HTR-8/SVneo (cell line): Measurements from ENCODE around the gene PACSIN1.
"Not testable (repeated sequence)": the region's sequence is repeated elsewhere in the genome, so short reads cannot be mapped to it uniquely, and the experiment has no call there.

Experiments used
- DNase-seq: peaks from one replicate; pipeline ENCODE4 v3.0.0; 2011; ENCODE audit warnings: low spot score, mixed read lengths; ENCODE audit not compliant: insufficient read length
- FAIRE-seq: peaks from 2 replicates; lab custom pipeline; 2011; peaks lifted over from hg19 to GRCh38; lab: Jason Lieb, UNC

PACSIN1 gene

GRCh38 chr6:34484391-34484790 is 18.5 kb downstream of the PACSIN1 start:
- no peak for FAIRE-seq
- DNase-seq: no peak

GRCh38 chr6:34484899-34485298 is 19.0 kb downstream of the PACSIN1 start:
- no peak for DNase-seq

GRCh38 chr6:34485321-34486060 is 19.6 kb downstream of the PACSIN1 start:
- no peak for DNase-seq
- FAIRE-seq: no peak

More at GRCh38 chr6:34484899-34485298, 19.0 kb downstream of the PACSIN1 start:
- no peak for FAIRE-seq

DNA sequence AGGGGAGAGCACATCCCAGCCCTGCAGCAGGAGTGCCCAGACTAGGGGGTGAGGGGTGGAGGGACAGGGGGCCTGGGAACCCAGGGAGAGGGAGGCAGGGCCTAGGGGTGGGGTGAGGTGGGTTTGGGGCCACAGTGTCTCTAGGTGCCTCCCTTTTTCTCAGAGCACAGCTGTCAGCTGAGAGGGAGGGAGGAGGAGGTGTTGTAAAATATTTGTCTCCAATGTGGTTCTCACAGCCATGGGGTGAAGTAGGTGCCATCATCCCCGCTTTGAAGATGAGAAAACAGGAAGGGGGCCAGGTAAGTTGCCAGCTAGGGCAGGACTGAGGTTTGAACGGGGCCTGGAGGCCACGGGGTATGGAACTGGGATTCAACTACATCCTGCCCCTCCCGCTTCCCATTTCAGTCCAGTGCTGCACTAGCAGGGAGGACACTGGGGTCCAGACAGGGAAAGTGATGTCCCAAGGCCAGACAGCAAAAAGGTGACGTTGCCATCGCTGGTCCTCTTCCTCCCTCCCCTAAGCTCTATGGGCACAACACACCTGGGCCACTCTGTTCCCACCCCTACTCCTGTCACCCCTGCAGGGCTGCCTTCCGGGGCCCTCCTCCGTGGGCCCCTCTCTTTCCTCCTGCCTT is 20.3 kb downstream of the PACSIN1 start:
- FAIRE-seq (no peak), DNase-seq (no peak)

- DNase-seq, FAIRE-seq: not testable (repeated sequence)
Observed at GRCh38 chr6:34486886-34487285, 21.0 kb downstream of the PACSIN1 start.

DNA sequence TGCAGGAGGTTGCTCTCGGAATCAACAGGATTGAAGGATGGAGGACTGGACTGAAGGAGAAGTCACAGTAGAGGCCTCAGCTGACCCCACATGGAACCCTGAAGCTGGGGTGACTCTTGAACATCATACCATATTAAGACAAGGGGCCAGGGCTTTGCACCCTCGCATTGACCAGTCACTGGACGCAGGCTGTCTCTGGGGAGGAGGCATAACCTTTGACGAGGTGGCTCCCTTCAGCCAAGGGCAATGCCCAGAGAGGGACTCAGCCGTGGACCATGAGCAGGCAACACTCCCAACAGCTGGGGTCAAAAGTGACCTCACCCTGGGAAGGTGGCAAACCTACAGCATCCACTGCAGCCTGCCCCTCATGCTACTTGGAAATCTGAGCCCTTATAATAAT is 21.7 kb downstream of the PACSIN1 start:
- FAIRE-seq (peak; percentile 42), DNase-seq (no peak)

GRCh38 chr6:34489207-34489805 is 23.4 kb downstream of the PACSIN1 start:
- DNase-seq (no peak), FAIRE-seq (no peak)

- DNase-seq: no peak
- no peak for FAIRE-seq
Observed at GRCh38 chr6:34490390-34491090, 24.7 kb downstream of the PACSIN1 start.

DNA sequence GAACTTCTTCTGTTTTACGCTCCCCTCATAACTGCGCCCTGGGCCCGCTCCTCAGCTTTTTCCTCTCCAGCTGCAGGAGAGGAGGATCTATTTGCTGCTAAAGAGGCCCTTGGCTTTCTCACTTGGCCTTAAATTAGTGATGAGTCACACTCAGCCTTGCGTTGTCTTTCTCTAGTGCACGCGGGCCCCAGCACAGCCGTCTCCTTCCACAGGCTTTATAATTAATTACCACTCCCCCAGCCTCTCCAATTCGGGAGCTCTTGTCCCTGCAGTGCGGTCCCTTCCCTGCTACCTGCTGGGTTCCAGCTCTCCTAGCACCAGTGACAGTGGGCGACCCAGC is 25.2 kb downstream of the PACSIN1 start:
- FAIRE-seq (no peak), DNase-seq (no peak)

DNA sequence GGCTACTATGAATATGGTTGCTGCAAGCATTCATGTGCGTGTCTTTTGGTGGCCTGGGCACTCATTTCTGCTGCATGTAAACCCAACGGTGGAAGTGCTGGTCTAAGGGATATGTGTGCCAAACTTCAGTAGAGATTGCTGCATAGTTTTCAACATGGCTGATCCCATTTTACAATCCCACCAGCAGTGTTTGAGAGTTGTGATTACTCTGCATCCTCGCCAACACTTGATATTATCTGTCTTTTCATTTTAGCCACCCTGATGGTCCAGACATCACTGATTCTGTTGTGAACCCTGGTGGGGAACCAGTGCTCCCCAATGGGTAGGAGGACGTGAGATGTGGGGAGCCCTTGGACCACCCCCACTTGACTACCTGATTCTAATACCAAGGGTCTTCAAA is 27.5 kb downstream of the PACSIN1 start:
- no peak for FAIRE-seq
- DNase-seq: no peak

DNA sequence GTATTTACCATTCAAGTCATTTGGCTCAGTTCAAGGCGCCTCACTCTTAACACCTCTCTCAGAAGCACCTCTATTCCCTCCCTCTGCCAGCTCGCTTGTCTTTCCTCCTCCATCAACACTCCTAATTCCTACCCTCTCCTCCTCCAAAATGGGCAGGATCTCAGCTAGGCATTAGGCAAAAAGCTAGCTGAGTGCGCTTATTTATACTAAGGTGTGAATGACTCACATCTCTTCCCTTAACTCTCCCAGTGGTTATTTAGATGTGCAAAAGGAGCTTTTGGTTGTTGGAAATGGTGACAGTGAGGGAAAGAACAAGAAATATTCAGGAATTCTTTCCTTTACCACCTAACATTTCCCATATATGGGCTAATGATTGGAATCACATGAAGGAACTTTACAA is 29.1 kb downstream of the PACSIN1 start:
- DNase-seq (no peak), FAIRE-seq (no peak)

DNA sequence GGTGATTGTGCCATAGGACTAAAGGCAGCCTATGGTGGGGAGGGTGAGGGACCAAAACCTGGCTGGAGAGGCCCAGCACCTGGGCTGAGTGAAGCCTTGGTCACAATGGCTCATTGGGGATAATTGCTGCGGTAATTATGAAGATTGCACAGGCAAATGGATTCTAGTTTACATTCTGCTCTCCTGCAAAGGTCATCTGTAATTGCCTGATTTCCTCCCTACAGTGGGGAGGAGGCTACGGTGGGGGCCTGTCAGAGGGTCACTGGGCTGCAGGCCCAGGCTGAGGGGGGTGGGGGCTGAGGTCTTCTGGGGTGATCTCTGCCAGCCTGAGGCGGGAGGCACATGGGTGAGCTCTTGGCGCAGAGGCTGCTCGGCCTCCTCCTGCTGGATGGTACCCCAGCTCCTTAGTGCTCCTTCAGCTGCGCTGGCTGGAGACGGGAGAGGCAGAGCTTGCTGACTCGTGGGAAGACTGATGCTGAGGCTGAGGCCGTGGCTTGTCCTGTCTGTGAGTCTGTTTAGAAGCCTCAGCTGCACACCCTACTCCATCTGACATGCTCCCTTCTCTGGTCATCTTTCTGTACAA is 30.3 kb downstream of the PACSIN1 start:
- FAIRE-seq (no peak), DNase-seq (no peak)

DNA sequence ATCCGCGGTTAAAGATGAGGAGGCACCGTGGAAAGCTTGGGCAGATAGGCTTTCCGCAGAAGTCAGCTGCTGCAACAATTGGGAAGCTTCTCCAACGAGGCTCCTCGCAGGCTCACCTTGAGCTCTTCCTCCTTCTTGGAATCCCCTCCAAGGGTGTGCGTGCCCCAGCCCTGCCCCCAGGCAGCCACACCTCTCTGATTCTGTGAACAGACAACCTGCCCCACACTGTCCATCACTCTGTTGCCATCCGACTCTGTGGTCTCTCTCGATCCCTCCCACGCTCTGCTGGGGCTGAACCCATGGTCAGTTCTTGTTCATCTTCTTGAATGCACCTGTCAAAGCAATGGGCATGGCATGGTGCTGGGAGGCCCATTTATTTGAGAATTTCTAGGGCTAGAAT is 31.5 kb downstream of the PACSIN1 start:
- FAIRE-seq: no peak
- no peak for DNase-seq

DNA sequence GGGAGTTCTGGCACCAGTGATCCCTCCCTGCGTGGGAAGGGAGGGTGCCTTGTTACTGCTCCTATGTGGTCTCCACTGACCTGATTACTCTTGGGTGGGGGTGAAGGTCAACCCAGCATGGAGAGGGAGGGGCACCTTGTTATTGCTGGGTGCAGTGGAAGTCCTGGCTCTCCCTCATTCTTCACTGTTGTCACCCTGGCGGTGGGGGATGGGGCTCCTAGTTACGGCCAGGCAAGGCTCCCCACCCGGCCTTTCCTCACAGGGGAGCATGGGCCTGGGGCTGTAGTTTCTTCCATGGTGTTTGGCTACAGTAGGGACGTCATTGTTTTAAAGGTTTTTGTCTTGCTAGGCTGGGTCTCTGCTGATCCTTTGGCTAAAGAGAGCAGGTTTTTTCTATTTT is 40.8 kb downstream of the PACSIN1 start:
- FAIRE-seq (no peak), DNase-seq (no peak)

DNA sequence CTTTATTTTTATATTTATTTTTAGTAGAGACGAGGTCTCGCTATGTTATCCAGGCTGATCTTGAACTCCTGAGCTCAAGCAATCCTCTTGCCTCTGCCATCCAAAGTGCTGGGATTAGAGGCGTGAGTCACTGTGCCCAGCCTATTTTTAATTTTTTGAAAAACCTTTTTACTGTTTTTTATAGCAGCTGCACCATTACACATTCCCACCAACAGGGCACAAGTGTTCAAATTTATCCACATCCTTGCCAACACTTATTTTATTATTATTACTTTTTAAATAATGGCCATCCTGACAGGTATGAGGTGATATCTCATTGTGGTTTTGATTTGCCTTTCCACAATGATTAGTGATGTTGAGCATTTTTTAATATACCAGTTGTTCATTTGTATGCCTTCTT is 42.5 kb downstream of the PACSIN1 start:
- DNase-seq (no peak), FAIRE-seq (no peak)

DNA sequence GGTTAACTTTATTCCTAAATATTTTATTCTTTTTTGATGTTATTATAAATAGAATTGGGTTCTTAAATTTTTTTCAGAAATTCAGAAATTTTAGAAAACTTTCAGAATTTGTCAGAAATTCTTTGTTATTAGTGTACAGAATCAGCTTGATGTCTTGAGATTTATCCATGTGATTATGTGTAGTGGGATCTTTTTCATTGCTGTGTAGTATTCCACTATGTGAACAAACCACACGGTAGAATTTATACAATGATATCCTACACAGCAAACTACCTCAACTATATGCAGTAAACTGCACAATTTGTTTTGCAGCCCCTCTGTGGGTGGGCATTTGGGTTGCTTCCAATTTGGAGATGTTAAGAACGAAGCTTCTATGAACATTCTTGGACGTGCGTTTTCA is 43.9 kb downstream of the PACSIN1 start:
- DNase-seq: no peak
- FAIRE-seq: no peak

DNA sequence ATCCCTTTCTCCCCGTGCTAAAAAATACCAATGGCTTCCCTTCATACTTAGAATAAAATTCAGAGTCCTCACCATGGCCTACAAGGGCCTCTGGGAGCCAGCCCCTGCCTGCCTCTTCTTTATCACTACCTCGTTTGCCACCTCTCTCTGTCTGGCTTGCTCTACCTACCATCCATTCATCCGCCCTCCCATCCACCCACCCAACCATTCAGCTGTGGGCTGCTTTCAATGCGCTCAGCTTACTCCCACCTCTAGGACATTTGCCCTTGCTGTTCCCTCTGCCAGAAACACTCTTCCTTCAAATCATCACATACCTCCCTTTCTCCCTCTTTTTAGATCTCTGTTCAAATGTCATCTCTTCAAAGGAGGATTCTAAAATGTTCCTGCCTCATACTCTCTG is 44.4 kb downstream of the PACSIN1 start:
- DNase-seq (no peak), FAIRE-seq (no peak)

DNA sequence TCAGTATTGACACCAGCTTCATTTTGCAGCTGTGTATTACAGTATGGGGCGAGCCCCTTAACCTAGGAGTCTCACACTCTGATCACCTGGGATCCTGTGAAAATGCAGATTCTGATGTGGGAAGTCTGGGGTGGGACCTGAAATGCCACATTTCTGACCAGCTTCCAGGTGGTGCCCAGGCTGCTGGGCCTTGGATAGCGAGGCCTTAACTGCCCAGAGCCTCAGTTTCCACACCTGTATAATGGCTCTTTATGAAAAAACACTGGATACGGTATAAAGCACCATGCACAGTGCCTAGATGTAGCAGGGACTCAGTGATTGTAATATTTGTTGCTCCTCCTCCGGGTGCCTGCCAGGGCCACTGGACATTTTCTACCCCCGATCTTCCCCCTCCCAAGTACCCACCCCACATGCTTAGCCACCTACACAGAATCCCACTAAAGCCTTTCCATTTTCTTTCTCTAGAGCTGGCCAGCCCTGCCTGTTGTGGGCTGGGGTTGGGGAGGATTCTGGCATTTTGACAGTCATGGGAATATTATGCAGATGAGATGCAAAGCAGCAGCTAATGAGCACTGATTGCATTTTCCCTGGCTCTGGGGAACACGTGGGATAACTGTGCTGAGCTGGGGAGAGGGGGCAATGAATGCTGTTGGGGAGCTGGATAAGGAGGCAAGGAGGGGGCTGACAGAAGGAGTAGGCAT is 45.5 kb downstream of the PACSIN1 start:
- DNase-seq (no peak), FAIRE-seq (peak; percentile 4)

DNA sequence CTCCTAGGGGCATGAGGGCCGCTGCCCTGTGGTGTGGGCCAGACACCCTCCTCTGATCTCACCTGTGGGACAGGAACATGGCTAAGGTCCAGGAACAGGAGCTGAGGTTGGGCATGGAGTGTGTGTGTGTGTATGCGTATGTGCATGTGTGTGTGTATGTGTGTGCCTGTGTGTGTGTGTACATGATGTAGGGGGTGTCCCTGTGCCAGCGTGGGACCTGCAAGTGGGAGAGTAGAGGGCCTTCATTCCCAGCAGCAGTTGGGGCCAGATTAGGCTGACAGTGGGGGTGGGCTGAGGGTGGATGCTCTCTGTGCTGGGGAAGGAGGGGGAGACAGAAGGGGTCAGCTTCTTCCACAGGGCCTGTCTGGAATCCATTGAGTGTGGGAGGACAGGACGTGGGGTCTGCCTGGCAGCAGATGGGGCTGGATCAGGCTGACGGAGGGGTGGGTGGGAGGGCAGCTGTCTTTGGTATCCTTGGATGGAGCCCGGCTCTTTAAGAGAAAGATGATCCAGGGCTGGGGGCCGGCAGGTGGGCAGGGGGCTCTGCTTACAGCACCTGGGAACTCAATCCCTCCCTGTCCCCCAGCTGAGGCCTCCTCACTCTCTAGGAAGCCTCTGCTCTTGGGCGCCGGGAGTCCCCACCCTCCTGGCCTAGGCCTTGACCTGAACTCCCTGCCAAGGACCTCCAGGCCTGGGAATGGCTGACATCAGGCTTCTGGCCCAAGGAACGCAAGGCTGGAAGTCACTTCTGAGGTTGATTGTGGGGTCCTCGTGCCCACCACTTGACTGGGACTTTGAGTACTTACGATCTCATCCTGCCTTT is 46.2 kb downstream of the PACSIN1 start:
- FAIRE-seq (peak; percentile 69), DNase-seq (no peak)
